Gastroesophageal sphincter (tissue), 3 donors: Measurements from ENCODE around the gene CCL11.

Experiments used
- CTCF ChIP-seq, 4 experiments: fragments of 200-600 bp in 2 of 4; fragments of 450-650 bp in 2 of 4; sonication (generic) in 1 of 4; IDR thresholded peaks; one replicate each; pipeline ENCODE4 v1.5.1; 2017 to 2019; ENCODE audit warnings: antibody characterized with exemption in 4 of 4, mild to moderate bottlenecking in 2 of 4, moderate library complexity in 2 of 4
- EP300 ChIP-seq: sonication (generic); formaldehyde crosslinking; IDR thresholded peaks from one replicate; pipeline ENCODE4 v1.6.1; 2017; ENCODE audit warnings: antibody characterized with exemption, mild to moderate bottlenecking
- POLR2AphosphoS5 ChIP-seq: sonication (generic); formaldehyde crosslinking; IDR thresholded peaks from one replicate; pipeline ENCODE4 v1.6.1; 2017; ENCODE audit warnings: antibody characterized with exemption

GRCh38 chr17:34248511-34249024 is 37.0 kb upstream of the CCL11 start:
- no peak for TF ChIP-seq CTCF (IDR thresholded peaks at IDR 0.05)
- no peak for TF ChIP-seq EP300
- TF ChIP-seq POLR2AphosphoS5 = peak; percentile 63
